GM10266 (cell line): ENCODE results near the gene ATXN2.
"Not testable (repeated sequence)": the region's sequence is repeated elsewhere in the genome, so short reads cannot be mapped to it uniquely, and the experiment has no call there.

Experiments used
- DNase-seq: peaks from one replicate; pipeline ENCODE4 v3.0.0; 2012; ENCODE audit errors: extremely low spot score
- TF ChIP-seq, protein P1 (sequence below): IDR thresholded peaks from 2 replicates; pipeline ENCODE4 v1.5.1; 2012; ENCODE audit warnings: mild to moderate bottlenecking, low read depth; ENCODE audit not compliant: control insufficient read depth, insufficient read depth; ENCODE audit errors: missing control alignments

ATXN2 gene

DNA sequence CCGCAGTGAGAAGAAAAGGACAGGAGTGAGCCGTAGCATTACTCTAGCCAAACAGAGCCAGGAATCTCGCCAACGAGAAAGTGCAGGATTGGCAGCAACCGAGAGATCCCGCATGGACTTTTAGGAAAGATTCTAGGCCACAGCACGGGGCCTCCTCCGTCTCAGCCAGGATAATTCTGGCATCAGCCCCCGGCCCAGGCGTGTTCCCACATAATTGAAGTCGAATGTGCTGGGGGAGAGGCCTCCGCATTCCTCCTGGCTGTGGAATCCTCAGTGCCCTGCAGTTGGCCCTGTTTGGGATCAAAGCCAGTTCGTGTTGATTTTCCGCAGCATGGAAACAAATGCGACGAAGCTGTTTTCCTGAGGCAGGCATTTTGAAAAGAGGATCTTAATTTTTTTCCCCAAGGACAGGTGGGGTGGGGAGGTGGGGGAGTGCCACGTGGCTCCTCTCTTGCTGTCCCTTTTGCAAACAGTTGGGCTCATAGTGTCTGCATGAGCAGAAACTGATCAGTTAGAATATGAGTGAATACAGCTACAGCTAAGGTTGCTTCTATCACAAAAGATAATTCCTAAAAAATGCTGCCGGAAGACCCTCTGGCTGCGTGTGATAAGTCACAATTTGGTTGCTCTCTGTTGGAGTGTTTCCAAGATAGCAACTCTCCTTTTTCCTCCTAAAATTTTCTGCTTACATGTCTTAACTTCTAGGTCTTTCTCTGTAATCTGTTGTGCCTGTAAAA lies 37.3 kb upstream of the ATXN2 start:
- no peak for DNase-seq
- TF ChIP-seq, protein P1, sequence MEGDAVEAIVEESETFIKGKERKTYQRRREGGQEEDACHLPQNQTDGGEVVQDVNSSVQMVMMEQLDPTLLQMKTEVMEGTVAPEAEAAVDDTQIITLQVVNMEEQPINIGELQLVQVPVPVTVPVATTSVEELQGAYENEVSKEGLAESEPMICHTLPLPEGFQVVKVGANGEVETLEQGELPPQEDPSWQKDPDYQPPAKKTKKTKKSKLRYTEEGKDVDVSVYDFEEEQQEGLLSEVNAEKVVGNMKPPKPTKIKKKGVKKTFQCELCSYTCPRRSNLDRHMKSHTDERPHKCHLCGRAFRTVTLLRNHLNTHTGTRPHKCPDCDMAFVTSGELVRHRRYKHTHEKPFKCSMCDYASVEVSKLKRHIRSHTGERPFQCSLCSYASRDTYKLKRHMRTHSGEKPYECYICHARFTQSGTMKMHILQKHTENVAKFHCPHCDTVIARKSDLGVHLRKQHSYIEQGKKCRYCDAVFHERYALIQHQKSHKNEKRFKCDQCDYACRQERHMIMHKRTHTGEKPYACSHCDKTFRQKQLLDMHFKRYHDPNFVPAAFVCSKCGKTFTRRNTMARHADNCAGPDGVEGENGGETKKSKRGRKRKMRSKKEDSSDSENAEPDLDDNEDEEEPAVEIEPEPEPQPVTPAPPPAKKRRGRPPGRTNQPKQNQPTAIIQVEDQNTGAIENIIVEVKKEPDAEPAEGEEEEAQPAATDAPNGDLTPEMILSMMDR: no peak

DNA sequence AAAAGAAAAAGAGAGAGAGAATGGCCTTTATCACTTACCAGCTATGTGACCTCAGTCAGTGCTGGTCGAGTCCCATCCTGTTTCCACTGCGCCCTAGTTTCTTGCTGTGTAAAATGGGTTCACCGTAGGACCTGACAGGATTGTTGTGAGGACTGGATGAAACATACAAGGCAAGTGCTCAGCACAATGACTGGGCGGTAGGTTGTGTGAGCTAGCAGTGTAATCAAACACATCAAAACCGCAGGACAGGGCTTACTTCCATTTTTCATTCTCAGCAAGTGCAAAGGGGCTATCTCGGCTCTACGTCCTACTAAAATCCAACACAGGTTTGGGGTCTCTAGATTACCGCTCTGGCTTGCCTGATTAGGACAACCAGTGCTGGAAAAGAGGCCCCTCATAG lies 36.4 kb upstream of the ATXN2 start:
- no peak for DNase-seq
- TF ChIP-seq, protein P1: no peak

DNA sequence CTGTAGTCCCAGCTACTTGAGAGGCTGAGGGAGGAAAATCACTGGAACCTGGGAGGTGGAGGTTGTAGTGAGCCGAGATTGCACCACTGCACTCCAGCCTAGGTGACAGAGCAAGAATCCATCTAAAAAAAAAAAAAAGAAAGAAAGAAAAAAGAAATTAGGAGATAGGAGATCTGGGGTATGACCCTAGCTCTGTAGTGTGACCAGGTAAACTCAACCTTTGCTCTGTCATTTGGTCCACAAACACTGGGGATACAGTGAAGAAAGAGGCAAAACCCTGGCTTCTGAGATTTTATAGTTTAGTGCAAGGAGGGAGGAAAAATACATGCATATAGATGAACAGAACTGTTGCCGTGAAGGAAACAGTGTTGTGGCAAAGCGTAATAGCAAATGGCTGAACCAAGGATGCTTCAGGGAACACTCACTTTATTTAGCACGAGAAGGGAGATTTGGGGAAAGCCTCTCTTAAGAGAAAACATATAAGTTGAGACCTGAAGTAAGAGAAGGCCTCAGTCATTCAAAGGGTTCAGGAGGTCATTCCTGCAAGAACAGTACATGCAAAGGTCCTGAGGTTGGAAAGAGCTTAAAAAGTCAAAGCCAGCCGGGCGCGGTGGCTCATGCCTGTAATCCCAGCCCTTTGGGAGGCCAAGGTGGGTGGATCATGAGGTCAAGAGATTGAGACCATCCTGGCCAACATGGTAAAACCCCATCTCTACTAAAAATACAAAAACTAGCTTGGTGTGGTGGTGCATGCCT lies 29.6 kb upstream of the ATXN2 start:
- TF ChIP-seq, protein P1: no peak
- DNase-seq: no peak

- TF ChIP-seq, protein P1: no peak
- DNase-seq: no peak
Observed at GRCh38 chr12:111626230-111626629, 27.1 kb upstream of the ATXN2 start.

DNA sequence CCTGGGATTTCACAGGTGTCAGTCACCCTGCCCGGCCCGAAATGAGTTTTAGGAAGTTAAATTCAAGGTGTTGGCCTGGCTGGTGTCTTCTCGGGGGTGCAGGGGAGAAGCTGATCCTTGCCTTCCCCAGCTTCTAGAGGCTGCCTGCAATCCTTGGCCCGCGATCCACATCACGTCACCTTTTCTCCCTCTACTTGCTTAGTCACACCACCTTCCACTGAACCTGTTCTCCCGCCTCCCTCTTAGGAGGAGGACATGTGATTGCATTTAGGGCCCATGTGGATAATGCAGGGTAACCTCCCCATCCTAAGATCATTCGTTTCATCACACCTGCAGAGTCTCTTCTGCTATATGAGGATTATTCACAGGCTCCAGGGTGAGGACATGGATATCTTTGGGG lies 25.4 kb upstream of the ATXN2 start:
- no peak for DNase-seq
- TF ChIP-seq, protein P1: no peak

- DNase-seq: not testable (repeated sequence)
Observed at GRCh38 chr12:111617841-111618240, 18.7 kb upstream of the ATXN2 start.

DNA sequence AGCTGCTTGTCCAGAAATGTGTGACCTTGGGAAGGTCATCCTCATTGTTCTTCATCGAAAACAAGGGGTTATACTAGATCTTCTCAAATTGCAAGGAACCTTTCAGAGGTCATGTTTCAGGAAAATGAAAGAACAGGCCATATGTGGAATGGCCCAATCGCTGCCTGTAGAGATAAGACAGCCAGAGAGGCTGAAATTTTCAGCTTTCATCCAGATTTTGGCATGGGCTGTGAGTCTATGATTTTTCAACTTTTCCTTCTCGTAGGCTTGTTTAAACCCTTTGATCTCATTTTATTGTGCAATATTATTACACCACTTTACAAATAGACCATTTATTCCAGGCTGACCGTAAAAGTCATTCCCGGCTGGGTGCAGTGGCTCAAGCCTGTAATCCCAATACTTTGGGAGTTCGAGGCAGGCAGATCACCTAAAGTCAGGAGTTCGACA lies 17.1 kb upstream of the ATXN2 start:
- TF ChIP-seq, protein P1: no peak

More for the DNA sequence above, 17.1 kb upstream of the ATXN2 start:
- no peak for DNase-seq
